Parathyroid adenoma (tissue), 2 donors: ENCODE data around the gene HHLA2.

Experiments
- H2AFZ ChIP-seq: fragments of 300-600 bp; sonication (generic); one replicate; pipeline ENCODE4 v1.7.0; 2017; ENCODE audit warnings: antibody characterized with exemption, mild to moderate bottlenecking
- H3K27ac ChIP-seq: fragments of 300-600 bp; sonication (generic); one replicate; pipeline ENCODE4 v1.7.0; 2017
- H3K27me3 ChIP-seq: fragments of 300-600 bp; sonication (generic); one replicate; pipeline ENCODE4 v1.7.0; 2017; ENCODE audit warnings: low read length; ENCODE audit not compliant: control insufficient read depth, insufficient read depth
- H3K36me3 ChIP-seq: fragments of 300-600 bp; sonication (generic); one replicate; pipeline ENCODE4 v1.7.0; 2017; ENCODE audit warnings: low read length; ENCODE audit not compliant: control insufficient read depth, insufficient read depth
- H3K4me1 ChIP-seq: fragments of 300-600 bp; sonication (generic); one replicate; pipeline ENCODE4 v1.7.0; 2017; ENCODE audit warnings: control low read depth
- H3K4me2 ChIP-seq: fragments of 300-600 bp; sonication (generic); one replicate; pipeline ENCODE4 v1.7.0; 2017; ENCODE audit warnings: low read length
- H3K4me3 ChIP-seq: fragments of 300-600 bp; sonication (generic); one replicate; pipeline ENCODE4 v1.7.0; 2017; ENCODE audit warnings: low read depth, low read length
- H3K79me2 ChIP-seq: fragments of 300-600 bp; sonication (generic); one replicate; pipeline ENCODE4 v1.7.0; 2017; ENCODE audit warnings: control low read depth
- H3K9ac ChIP-seq: fragments of 300-600 bp; sonication (generic); one replicate; pipeline ENCODE4 v1.7.0; 2017; ENCODE audit warnings: mild to moderate bottlenecking
- H3K9me3 ChIP-seq: fragments of 300-600 bp; sonication (generic); one replicate; pipeline ENCODE4 v1.7.0; 2017; ENCODE audit warnings: low read length; ENCODE audit not compliant: control insufficient read depth
- CTCF ChIP-seq: fragments of 300-600 bp; sonication (generic); IDR thresholded peaks from one replicate; pipeline ENCODE4 v1.7.0; 2017; ENCODE audit warnings: antibody characterized with exemption, mild to moderate bottlenecking
- donor health status: primary hyperparathyroidism.

HHLA2 gene

GRCh38 chr3:108403198-108403597 is 106.8 kb downstream of the HHLA2 start:
- no peaks in the 10 kb centered on the region for H3K36me3 ChIP-seq
- TF ChIP-seq CTCF: no peak
- H3K27ac ChIP-seq: no peak overlapping the region
- H3K4me3 ChIP-seq: no peak overlapping the region
- no peaks in the 10 kb centered on the region for H3K79me2 ChIP-seq
- no peak overlapping the region for H3K4me2 ChIP-seq
- H3K9me3 ChIP-seq: no peaks in the 10 kb centered on the region
- H3K4me1 ChIP-seq: no peaks in the 10 kb centered on the region
- H2AFZ ChIP-seq: no peak overlapping the region
- H3K9ac ChIP-seq: no peak overlapping the region
- no peaks in the 10 kb centered on the region for H3K27me3 ChIP-seq

DNA sequence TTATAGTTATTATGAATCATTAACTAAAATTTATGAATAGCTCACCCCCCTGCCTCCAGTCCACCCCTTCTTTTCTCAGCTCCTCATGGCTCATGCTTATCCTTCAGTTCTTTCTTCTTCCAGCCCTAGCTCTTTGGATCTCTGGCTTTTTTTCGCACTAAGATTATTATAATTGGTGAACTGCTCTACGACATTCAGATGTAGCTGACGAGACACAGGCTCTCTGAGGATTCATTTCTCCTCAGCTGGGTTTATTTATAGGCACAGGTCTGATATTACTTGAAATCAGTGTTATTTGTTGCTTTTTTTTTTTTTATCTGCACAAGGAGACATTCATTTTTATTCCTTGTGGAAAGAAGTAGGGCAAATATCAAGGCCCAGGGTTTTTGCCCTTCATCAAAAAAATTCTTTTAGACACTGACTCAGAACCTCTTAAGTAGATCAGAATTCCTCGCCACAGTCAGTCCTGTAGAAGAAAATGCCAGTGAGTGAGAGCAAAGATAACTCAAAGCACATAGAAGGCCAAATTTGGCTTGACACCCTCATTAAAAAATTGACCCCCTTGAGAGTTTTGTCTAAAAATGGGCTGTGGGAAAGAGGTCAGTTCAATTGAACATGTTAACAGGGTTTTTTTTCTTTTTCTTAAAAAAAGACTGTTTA is 107.5 kb downstream of the HHLA2 start:
- H3K36me3 ChIP-seq: no peaks in the 10 kb centered on the region
- H3K4me3 ChIP-seq: no peak overlapping the region
- H2AFZ ChIP-seq: no peak overlapping the region
- H3K9me3 ChIP-seq: no peaks in the 10 kb centered on the region
- no peaks in the 10 kb centered on the region for H3K79me2 ChIP-seq
- no peak overlapping the region for H3K27ac ChIP-seq
- H3K4me1 ChIP-seq: no peaks in the 10 kb centered on the region
- H3K27me3 ChIP-seq: no peaks in the 10 kb centered on the region
- H3K4me2 ChIP-seq: no peak overlapping the region
- no peak overlapping the region for H3K9ac ChIP-seq
- TF ChIP-seq CTCF: no peak

GRCh38 chr3:108404368-108404767 is 108.0 kb downstream of the HHLA2 start:
- TF ChIP-seq CTCF: no peak

GRCh38 chr3:108406063-108406660 is 109.8 kb downstream of the HHLA2 start:
- Histone ChIP-seq H3K79me2 (no peaks in the 10 kb centered on the region), H3K4me3 (no peak overlapping the region), H2AFZ (no peak overlapping the region), H3K27ac (no peak overlapping the region), H3K36me3 (no peaks in the 10 kb centered on the region), H3K9me3 (no peaks in the 10 kb centered on the region), H3K4me1 (no peaks in the 10 kb centered on the region), H3K27me3 (no peaks in the 10 kb centered on the region), H3K4me2 (no peak overlapping the region), H3K9ac (no peak overlapping the region)
- TF ChIP-seq CTCF: no peak

More at GRCh38 chr3:108404368-108404767, 108.0 kb downstream of the HHLA2 start:
- no peaks in the 10 kb centered on the region for H3K27me3 ChIP-seq
- H3K4me1 ChIP-seq: no peaks in the 10 kb centered on the region
- no peak overlapping the region for H3K4me3 ChIP-seq
- no peaks in the 10 kb centered on the region for H3K36me3 ChIP-seq
- no peaks in the 10 kb centered on the region for H3K79me2 ChIP-seq
- no peak overlapping the region for H2AFZ ChIP-seq
- no peak overlapping the region for H3K4me2 ChIP-seq
- no peaks in the 10 kb centered on the region for H3K9me3 ChIP-seq
- H3K9ac ChIP-seq: no peak overlapping the region
- no peak overlapping the region for H3K27ac ChIP-seq
